Right cardiac atrium (tissue), 5 donors: ENCODE results near the gene TSC2. TPM values are rescaled to one million over a fixed set of nuclear protein-coding genes. Genes with fewer than 3 reads are reported as not detected.

Experiments used
- ATAC-seq, 2 donors: fragments of 200-7000 bp; cut with Tn5 transposase; one replicate each; pipeline versions ENCODE4 v1.8.0 to v1.9.1; 2020; ENCODE audit warnings: moderate library complexity in 2 of 2, mild to moderate bottlenecking in 1 of 2
- DNase-seq, 3 donors: peaks; one replicate each; pipeline ENCODE4 v3.0.0-alpha.2; 2020
- H3K27ac ChIP-seq: one replicate; pipeline ENCODE4 v1.5.1; 2013; ENCODE audit warnings: mild to moderate bottlenecking, low read length, control low read depth, moderate library complexity
- H3K27me3 ChIP-seq: one replicate; pipeline ENCODE4 v1.6.1; 2013; ENCODE audit not compliant: control insufficient read depth, insufficient read depth
- H3K4me1 ChIP-seq: one replicate; pipeline ENCODE4 v1.6.1; 2013; ENCODE audit warnings: low read length; ENCODE audit not compliant: control insufficient read depth, insufficient read depth
- H3K4me3 ChIP-seq: one replicate; pipeline ENCODE4 v1.5.1; 2013; ENCODE audit warnings: low read length, control low read depth
- H3K9me3 ChIP-seq: one replicate; pipeline ENCODE4 v1.6.1; 2013; ENCODE audit warnings: low read length; ENCODE audit not compliant: control insufficient read depth
- WGBS: extraction: QIAGEN DNeasy Blood & Tissue Kit; methylation state at CpG from one replicate; pipeline ENCODE4 v1.1.7; 2013; 5-methylcytosine and 5-hydroxymethylcytosine counted together
- intact Hi-C, 4 donors: fragments of 100-400 bp; cut with DNase I; formaldehyde crosslinking; loops; one replicate each; pipeline versions ENCODE4 v1.11.0 to v1.14.0; 2022 to 2023
- polyA plus RNA-seq: library from polyadenylated mRNA; stranded (reverse); fragments of 200-250 nt; gene quantifications from one replicate; pipeline ENCODE4 v1.2.3, GENCODE V29; 2013
- total RNA-seq, 4 donors: library from RNA; stranded (reverse); fragmentation: NEBNext Ultra II Directional; extraction: Animal tissue kit (Norgen Biotek cat#: 25700); gene quantifications; one replicate each; pipeline ENCODE4 v1.2.1, GENCODE V29; 2021
- donor health status: healthy with polysubstance abuse.
- donor health status: DM: no; HTN: yes; CAD: no.
- donor health status: DM: no; HTN: no; CAD: no.
- donor health status: DM: no; HTN: yes; CAD: no; lungs with severe emphysema.
- donor health status: DM: yes; HTN: yes; CAD: no.

Gene TSC2
- total and polyA plus RNA-seq, 5 donors = 34.7 to 72.4 (median 68.1) TPM

- Histone ChIP-seq H3K9me3 (no peaks in the 10 kb centered on the region), H3K27me3 (no peaks in the 10 kb centered on the region), H3K4me1 (no peaks in the 10 kb centered on the region), H3K4me3 (no peak overlapping the region), H3K27ac (no peak overlapping the region)
- ATAC-seq (no peak), DNase-seq (no peak)
- 94% methylated on average over 28 of the region's 28 CpGs for WGBS
- intact Hi-C loops = no loop called here
Measured at GRCh38 chr16:2076072-2076865, 28.5 kb downstream of the TSC2 start.

DNA sequence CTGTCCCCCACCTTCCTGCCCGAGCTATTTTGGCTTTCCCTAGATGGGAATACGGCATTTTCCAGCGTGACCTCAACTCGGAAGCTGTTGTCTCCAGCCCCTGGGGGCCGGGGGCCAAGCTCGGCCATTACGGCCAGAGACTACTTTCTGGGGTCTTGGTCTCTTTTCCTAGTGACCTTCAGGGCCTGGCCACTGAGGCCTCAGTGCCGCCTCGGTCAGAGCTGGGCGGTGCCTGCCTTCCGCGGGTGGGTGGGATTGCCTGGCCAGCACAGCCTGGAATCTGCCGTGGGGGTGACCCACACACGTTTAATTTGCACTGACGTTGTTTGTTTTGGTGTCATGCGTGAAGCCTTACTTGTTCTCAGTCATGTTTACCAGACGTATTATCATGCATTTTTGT lies 29.2 kb downstream of the TSC2 start:
- no peaks in the 10 kb centered on the region for H3K4me1 ChIP-seq
- ATAC-seq = no peak
- H3K27ac ChIP-seq = no peak overlapping the region
- H3K4me3 ChIP-seq = no peak overlapping the region
- no peaks in the 10 kb centered on the region for H3K27me3 ChIP-seq
- intact Hi-C loops = no loop called here
- 90% methylated on average over 17 of the region's 17 CpGs for WGBS
- DNase-seq = no peak
- H3K9me3 ChIP-seq = no peaks in the 10 kb centered on the region

DNA sequence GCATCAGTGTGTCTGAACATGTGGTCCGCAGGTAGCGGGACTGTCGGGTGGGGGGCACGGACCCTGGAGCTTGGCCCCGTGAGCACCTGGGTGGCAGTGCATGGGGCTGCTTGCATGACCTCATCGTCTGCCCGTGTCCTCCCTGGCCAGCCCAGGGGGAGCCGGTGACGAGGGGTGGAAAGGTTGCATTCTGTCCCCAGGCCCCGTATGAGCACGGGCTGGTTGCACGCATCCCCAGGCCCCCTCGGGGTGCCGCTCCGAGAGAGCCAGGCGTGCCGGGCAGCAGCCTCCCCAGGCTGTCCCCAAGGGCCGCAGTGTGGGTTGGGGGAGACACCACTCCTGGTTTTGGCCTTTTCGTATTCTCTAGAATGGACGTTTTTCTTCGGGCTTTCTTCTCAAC lies 29.9 kb downstream of the TSC2 start:
- DNase-seq = no peak

GRCh38 chr16:2078096-2078495 lies 30.3 kb downstream of the TSC2 start:
- H3K27ac ChIP-seq = no peak overlapping the region
- no peak for ATAC-seq
- H3K27me3 ChIP-seq = no peaks in the 10 kb centered on the region
- no peak for DNase-seq
- H3K4me1 ChIP-seq = no peaks in the 10 kb centered on the region
- no peak overlapping the region for H3K4me3 ChIP-seq
- WGBS = 97% methylated on average over 7 of the region's 7 CpGs
- intact Hi-C loops = no loop called here
- H3K9me3 ChIP-seq = no peaks in the 10 kb centered on the region

More for the DNA sequence above, 29.9 kb downstream of the TSC2 start:
- H3K27me3 ChIP-seq = no peaks in the 10 kb centered on the region
- no peaks in the 10 kb centered on the region for H3K4me1 ChIP-seq
- no peak for ATAC-seq
- no peak overlapping the region for H3K4me3 ChIP-seq
- 92% methylated on average over 21 of the region's 21 CpGs for WGBS
- intact Hi-C loops = no loop called here
- no peaks in the 10 kb centered on the region for H3K9me3 ChIP-seq
- no peak overlapping the region for H3K27ac ChIP-seq

- DNase-seq = no peak
- H3K9me3 ChIP-seq = no peaks in the 10 kb centered on the region
- 94% methylated on average over 23 of the region's 23 CpGs for WGBS
- no peak overlapping the region for H3K27ac ChIP-seq
- H3K4me3 ChIP-seq = no peak overlapping the region
- intact Hi-C loops = no loop called here
- H3K4me1 ChIP-seq = no peaks in the 10 kb centered on the region
- H3K27me3 ChIP-seq = no peaks in the 10 kb centered on the region
- ATAC-seq = no peak
Measured at GRCh38 chr16:2078691-2079090, 30.9 kb downstream of the TSC2 start.

DNA sequence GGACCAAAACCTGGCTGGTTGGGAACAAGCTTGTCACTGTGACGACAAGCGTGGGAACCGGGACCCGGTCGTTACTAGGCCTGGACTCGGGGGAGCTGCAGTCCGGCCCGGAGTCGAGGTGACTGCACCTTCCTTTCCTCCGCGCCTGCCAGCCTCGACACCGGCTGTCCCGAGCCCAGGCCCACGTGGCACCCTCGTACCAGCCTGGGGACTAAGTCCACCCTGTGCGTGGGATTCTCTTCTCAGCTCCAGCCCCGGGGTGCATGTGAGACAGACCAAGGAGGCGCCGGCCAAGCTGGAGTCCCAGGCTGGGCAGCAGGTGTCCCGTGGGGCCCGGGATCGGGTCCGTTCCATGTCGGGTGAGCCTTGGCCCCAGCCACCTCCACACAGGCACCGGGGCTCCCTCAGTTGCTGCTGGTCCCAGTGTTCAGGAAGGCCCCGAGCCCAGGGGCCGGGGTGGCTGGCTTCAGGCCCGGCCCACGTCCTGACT lies 31.6 kb downstream of the TSC2 start:
- ATAC-seq (no peak), DNase-seq (no peak)
- H3K27ac ChIP-seq = no peak overlapping the region
- H3K27me3 ChIP-seq = no peaks in the 10 kb centered on the region
- 93% methylated on average over 30 of the region's 30 CpGs for WGBS
- H3K9me3 ChIP-seq = no peaks in the 10 kb centered on the region
- intact Hi-C loops = no loop called here
- H3K4me3 ChIP-seq = no peak overlapping the region
- H3K4me1 ChIP-seq = no peaks in the 10 kb centered on the region

DNA sequence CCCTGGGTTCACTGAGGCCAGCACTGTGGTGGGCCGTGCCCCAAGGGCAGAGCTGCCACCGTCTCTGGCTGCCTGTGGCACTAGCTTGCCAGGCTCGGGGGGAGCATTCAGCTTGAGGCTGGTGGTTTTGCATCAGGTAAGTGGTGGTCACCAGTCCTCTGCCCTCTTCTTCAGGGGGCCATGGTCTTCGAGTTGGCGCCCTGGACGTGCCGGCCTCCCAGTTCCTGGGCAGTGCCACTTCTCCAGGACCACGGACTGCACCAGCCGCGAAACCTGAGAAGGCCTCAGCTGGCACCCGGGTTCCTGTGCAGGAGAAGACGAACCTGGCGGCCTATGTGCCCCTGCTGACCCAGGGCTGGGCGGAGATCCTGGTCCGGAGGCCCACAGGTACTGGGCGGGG lies 32.2 kb downstream of the TSC2 start:
- no peak for ATAC-seq
- no peak overlapping the region for H3K27ac ChIP-seq
- 94% methylated on average over 16 of the region's 16 CpGs for WGBS
- no peaks in the 10 kb centered on the region for H3K4me1 ChIP-seq
- H3K27me3 ChIP-seq = no peaks in the 10 kb centered on the region
- intact Hi-C loops = no loop called here
- no peaks in the 10 kb centered on the region for H3K9me3 ChIP-seq
- H3K4me3 ChIP-seq = no peak overlapping the region
- DNase-seq = no peak

DNA sequence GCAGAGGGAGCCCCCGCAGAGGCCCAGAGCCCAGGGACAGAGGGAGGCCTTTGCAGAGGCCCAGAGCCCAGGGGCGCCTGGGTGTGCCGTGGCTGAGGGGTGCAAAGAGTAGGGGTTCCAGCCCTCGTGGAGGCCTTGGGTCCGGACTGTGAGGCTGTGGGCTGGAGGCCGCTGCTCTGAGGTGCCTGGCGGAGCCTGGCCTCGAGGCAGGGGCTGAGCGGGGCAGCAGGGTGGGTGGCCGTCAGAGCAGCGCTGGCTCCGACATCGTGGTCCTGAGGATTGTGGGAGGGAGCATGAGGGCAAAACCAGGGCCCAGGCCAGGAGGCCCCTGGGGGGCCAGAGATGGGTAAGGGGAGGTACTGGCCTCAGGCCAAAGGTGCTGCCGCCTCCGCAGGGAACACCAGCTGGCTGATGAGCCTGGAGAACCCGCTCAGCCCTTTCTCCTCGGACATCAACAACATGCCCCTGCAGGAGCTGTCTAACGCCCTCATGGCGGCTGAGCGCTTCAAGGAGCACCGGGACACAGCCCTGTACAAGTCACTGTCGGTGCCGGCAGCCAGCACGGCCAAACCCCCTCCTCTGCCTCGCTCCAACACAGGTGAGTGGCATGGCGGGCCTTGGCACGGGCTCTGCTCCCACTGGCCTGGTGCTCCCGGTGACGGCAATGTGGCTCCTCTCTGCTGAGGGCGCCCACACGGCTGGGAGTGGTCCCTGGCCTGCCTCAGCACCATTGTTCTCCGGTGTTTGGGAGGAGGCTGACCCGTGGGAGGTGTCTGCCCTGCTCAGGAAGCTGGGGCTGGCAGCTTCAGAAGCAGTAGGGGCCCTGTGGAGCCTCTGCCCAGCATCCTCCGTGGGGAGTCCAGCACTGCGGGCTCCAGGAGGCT lies 33.7 kb downstream of the TSC2 start:
- ATAC-seq = peak; percentile 10 to 56
- 75% methylated on average over 35 of the region's 35 CpGs for WGBS
- H3K27me3 ChIP-seq = no peaks in the 10 kb centered on the region
- no peak overlapping the region for H3K4me3 ChIP-seq
- intact Hi-C loops = no loop called here
- H3K4me1 ChIP-seq = no peaks in the 10 kb centered on the region
- no peak for DNase-seq
- no peak overlapping the region for H3K27ac ChIP-seq
- H3K9me3 ChIP-seq = no peaks in the 10 kb centered on the region

GRCh38 chr16:2082171-2082982 lies 34.6 kb downstream of the TSC2 start:
- 61% methylated on average over 32 of the region's 32 CpGs for WGBS
- no peak overlapping the region for H3K4me3 ChIP-seq
- H3K9me3 ChIP-seq = no peaks in the 10 kb centered on the region
- H3K4me1 ChIP-seq = no peaks in the 10 kb centered on the region
- ATAC-seq (peak; percentile 28 to 43), DNase-seq (peak; percentile 56 to 87 (median 86))
- H3K27ac ChIP-seq = no peak overlapping the region
- intact Hi-C loops = no loop called here
- no peaks in the 10 kb centered on the region for H3K27me3 ChIP-seq

- intact Hi-C loops = no loop called here
- WGBS = 62% methylated on average over 16 of the region's 16 CpGs
- Histone ChIP-seq H3K27me3 (no peaks in the 10 kb centered on the region), H3K27ac (no peak overlapping the region), H3K4me3 (no peak overlapping the region), H3K4me1 (no peaks in the 10 kb centered on the region), H3K9me3 (no peaks in the 10 kb centered on the region)
- ATAC-seq (no peak), DNase-seq (no peak)
Measured at GRCh38 chr16:2082983-2083364, 35.2 kb downstream of the TSC2 start.
